ENCODE results near the gene SAMD5. TPM values are rescaled to one million over a fixed set of nuclear protein-coding genes. Genes with fewer than 3 reads are reported as not detected.

Gene SAMD5
- total RNA-seq: 2.0 and 3.6 TPM in 2 replicates

DNA sequence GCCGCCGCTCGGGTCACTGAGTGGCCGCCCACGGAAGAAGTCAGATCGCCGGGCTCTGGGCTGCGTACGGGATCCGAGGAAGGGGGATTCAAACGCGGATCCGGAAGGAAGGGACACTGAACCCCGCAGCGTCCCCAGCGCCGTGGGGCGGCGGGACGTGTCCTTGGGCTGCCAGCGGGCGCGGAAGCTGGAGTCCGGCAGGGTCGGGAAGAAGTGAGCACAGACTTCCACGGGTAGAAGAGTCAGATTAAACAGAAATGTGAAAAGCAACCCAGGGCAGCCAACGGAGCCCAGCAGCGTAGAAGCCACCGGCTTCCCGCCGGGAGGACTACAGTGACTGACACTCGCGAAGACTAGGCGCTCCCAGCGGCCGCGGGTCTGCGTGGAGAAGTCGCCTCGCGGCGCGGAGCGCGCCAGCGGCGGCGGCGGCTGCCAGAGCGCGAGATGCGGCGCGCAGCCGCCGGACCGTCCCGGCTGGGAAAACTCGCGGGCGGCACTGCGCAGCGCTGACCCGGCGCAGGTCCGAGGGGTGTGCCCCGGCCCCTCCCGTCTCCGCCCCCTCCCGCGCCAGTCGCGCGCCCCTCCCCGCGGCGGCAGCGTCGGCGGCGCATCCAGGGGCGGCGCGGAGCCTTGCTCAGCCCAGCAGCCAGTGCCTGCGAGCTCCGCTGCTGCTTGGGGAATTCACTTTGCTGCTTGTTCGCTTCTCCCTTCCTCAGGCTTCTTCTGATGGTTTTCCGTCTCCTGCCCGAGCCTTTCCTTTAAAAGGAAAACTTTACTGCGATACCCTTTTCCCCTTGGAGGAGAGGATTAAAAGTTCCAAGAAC lies at the start of gene SAMD5:
SAMD5 (plus strand) TSS at position 649 of the 824 bp plus-strand sequence. CDS start 239 bp downstream, outside the sequence.

